HepG2 (cell line): ENCODE results near the gene ZDHHC18. TPM values are rescaled to one million over a fixed set of nuclear protein-coding genes. Genes with fewer than 3 reads are reported as not detected.

Experiments
- ASH2L ChIP-seq: fragments of 300-600, 200-600 bp; sonication (generic); IDR thresholded peaks from 2 replicates; pipeline ENCODE4 v1.7.0; 2017; ENCODE audit warnings: low read depth, mild to moderate bottlenecking, moderate library complexity, mixed read lengths, low read length; ENCODE audit not compliant: insufficient read length
- DR1 ChIP-seq: sonication (generic); formaldehyde crosslinking; IDR thresholded peaks from 2 replicates; pipeline ENCODE4 v1.8.0; 2021; ENCODE audit warnings: mild to moderate bottlenecking, missing genetic modification reagents, inconsistent platforms
- MED1 ChIP-seq: sonication (generic); formaldehyde crosslinking; IDR thresholded peaks from 2 replicates; pipeline ENCODE4 v1.4.0; 2020; ENCODE audit warnings: missing genetic modification reagents
- MTA1 ChIP-seq: sonication (generic); formaldehyde crosslinking; IDR thresholded peaks from 2 replicates; pipeline ENCODE4 v1.4.0; 2020; ENCODE audit warnings: missing genetic modification reagents, mild to moderate bottlenecking, borderline replicate concordance
- SCMH1 ChIP-seq: sonication (generic); formaldehyde crosslinking; IDR thresholded peaks from 2 replicates; pipeline ENCODE4 v1.9.0; 2021; ENCODE audit warnings: missing genetic modification reagents, mild to moderate bottlenecking, borderline replicate concordance
- SP140L ChIP-seq: sonication (generic); formaldehyde crosslinking; IDR thresholded peaks from 2 replicates; pipeline ENCODE4 v1.4.0; 2020; ENCODE audit warnings: missing genetic modification reagents, borderline replicate concordance
- ZMYM4 ChIP-seq: sonication (generic); formaldehyde crosslinking; IDR thresholded peaks from 2 replicates; pipeline ENCODE4 v1.8.1; 2023; ENCODE audit warnings: mild to moderate bottlenecking, missing genetic modification reagents
- ZNF253 ChIP-seq: sonication (generic); formaldehyde crosslinking; IDR thresholded peaks from 2 replicates; pipeline ENCODE4 v1.8.0; 2022; ENCODE audit warnings: mild to moderate bottlenecking, missing genetic modification reagents, borderline replicate concordance
- ZNF549 ChIP-seq: sonication (generic); formaldehyde crosslinking; IDR thresholded peaks from 2 replicates; pipeline ENCODE4 v1.5.0; 2020; ENCODE audit warnings: missing genetic modification reagents
- ZNF562 ChIP-seq: sonication (generic); formaldehyde crosslinking; IDR thresholded peaks from 2 replicates; pipeline ENCODE4 v1.8.0; 2022; ENCODE audit warnings: missing genetic modification reagents, borderline replicate concordance
- ZNF773 ChIP-seq: sonication (generic); formaldehyde crosslinking; IDR thresholded peaks from 2 replicates; pipeline ENCODE4 v1.4.0; 2020; ENCODE audit warnings: missing genetic modification reagents, borderline replicate concordance
- ZSCAN29 ChIP-seq: sonication (generic); formaldehyde crosslinking; conservative IDR thresholded peaks from 2 replicates; pipeline ENCODE4 v1.4.0; 2020; ENCODE audit warnings: mild to moderate bottlenecking, missing genetic modification reagents
- polyA plus RNA-seq, 8 experiments: library from polyadenylated mRNA; depleted of rRNA in 3 of 8; stranded (reverse) in 7 of 8; unstranded in 1 of 8; fragments of >200 nt; fragmentation: Illumina TruSeq in 4 of 8; extraction: Trizol in 4 of 8; gene quantifications; 2 replicates each; pipeline versions ENCODE4 v1.2.1 to v1.2.3, GENCODE V29; 2011 to 2016; ENCODE audit warnings: low read depth in 4 of 8, missing spikeins in 1 of 8, mixed read lengths in 1 of 8; ENCODE audit not compliant: insufficient read depth in 1 of 8
- total RNA-seq, 5 experiments: library from RNA; depleted of rRNA; stranded (reverse); fragments of >200 nt; fragmentation: Illumina TruSeq; extraction: Trizol; gene quantifications; 2 replicates each; pipeline ENCODE4 v1.2.3, GENCODE V29; 2016; ENCODE audit warnings: low read depth in 1 of 5
- TF ChIP-seq, protein P1 (sequence below): IDR thresholded peaks from 2 replicates; pipeline ENCODE4 v1.6.1; 2016; ENCODE audit warnings: mild to moderate bottlenecking
- TF ChIP-seq, protein P2 (sequence below), 2 experiments: fragments of 450-650 bp in 1 of 2; sonication (generic) in 1 of 2; formaldehyde crosslinking; IDR thresholded peaks; 2 replicates each; pipeline versions ENCODE4 v1.5.0 to v1.8.0; 2020 to 2022; ENCODE audit warnings: mild to moderate bottlenecking in 1 of 2, missing genetic modification reagents in 1 of 2
- TF ChIP-seq, protein P3 (sequence below): fragments of 450-650 bp; IDR thresholded peaks from 2 replicates; pipeline ENCODE4 v1.6.1; 2016
- TF ChIP-seq, protein P4 (sequence below): sonication (generic); formaldehyde crosslinking; IDR thresholded peaks from 2 replicates; pipeline ENCODE4 v1.5.0; 2020; ENCODE audit warnings: mild to moderate bottlenecking, missing genetic modification reagents
- TF ChIP-seq, protein P5 (sequence below): sonication (generic); formaldehyde crosslinking; IDR thresholded peaks from 2 replicates; pipeline ENCODE4 v1.8.0; 2022; ENCODE audit warnings: missing genetic modification reagents, low read depth, mild to moderate bottlenecking, borderline replicate concordance
- TF ChIP-seq, protein P6 (sequence below): sonication (generic); formaldehyde crosslinking; IDR thresholded peaks from 2 replicates; pipeline ENCODE4 v1.4.0; 2020; ENCODE audit warnings: missing genetic modification reagents, borderline replicate concordance

Gene ZDHHC18
- total and polyA plus RNA-seq, 2 of the 13 experiments (the other 11 are each of a cell fraction or from before 2014, with no cell fraction given), result 13.2 to 35.3 TPM

DNA sequence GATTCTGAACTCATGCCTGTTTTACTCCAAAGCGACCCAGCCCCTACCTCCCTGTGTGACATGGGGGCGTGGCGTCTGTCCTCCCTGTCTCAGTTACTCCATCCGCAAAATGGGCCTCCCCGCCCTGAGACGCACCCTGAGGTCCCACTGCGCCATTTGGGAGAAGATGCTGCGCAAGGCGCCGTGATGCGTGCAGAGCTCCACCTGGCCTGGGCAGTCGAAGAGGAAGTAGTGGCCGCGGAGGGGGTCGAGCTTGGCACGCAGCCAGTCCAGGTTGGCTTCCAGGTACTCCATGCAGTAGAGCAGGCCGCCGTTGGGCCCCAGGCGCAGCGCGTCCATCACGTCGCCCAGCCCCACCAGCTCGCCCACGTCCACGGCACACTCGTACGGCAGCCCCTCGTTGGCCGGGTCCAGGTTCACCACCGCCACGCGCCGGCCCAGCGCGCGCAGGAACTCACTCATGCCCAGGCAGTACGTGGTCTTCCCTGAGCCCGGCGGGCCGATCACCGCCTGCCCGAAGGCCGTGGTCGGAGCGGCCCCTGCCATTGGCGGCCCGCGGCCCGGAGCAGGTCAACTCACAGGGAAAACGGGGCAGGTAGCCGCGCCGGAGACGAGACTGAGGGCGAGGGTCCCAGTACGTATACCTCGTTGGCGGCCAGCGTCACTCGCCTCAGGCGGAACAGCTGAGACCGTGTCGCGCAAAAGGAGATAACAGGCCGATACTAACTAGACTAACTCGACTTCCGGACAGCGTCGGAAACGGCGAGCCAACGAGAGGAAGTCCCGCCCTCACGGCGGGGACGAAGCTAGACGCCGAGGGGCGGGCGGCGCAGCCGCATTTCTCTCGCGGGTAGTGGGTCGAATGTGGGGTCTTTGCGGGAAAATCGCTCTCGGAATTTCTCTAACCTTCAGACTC, 63.3 kb downstream of the ZDHHC18 start, which contains the start of gene GPN2 (continued):
- TF ChIP-seq SP140L (CRISPR knock-in tag) (no peak), ZNF253 (CRISPR knock-in tag) (peak; percentile 96; the same call in 1 of the 2 replicates), SCMH1 (CRISPR knock-in tag) (no peak), DR1 (peak; percentile 67), MTA1 (CRISPR knock-in tag) (peak; percentile 73; the same call in 1 of the 2 replicates), ZMYM4 (peak; percentile 78), MED1 (peak; percentile 59; the same call in 1 of the 2 replicates), ASH2L (peak; percentile 84), ZSCAN29 (CRISPR knock-in tag) (no peak), ZNF562 (CRISPR knock-in tag) (0 out of 2 replicates have a peak, but pooled peaks have one; percentile 65), ZNF773 (CRISPR knock-in tag) (peak; percentile 51; the same call in 1 of the 2 replicates), ZNF549 (CRISPR knock-in tag) (no peak)
- TF ChIP-seq, protein P1, sequence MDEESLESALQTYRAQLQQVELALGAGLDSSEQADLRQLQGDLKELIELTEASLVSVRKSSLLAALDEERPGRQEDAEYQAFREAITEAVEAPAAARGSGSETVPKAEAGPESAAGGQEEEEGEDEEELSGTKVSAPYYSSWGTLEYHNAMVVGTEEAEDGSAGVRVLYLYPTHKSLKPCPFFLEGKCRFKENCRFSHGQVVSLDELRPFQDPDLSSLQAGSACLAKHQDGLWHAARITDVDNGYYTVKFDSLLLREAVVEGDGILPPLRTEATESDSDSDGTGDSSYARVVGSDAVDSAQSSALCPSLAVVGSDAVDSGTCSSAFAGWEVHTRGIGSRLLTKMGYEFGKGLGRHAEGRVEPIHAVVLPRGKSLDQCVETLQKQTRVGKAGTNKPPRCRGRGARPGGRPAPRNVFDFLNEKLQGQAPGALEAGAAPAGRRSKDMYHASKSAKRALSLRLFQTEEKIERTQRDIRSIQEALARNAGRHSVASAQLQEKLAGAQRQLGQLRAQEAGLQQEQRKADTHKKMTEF, result peak; percentile 92
- TF ChIP-seq, protein P2, sequence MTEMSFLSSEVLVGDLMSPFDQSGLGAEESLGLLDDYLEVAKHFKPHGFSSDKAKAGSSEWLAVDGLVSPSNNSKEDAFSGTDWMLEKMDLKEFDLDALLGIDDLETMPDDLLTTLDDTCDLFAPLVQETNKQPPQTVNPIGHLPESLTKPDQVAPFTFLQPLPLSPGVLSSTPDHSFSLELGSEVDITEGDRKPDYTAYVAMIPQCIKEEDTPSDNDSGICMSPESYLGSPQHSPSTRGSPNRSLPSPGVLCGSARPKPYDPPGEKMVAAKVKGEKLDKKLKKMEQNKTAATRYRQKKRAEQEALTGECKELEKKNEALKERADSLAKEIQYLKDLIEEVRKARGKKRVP (CRISPR knock-in tag; IDR thresholded peaks at IDR 0.05), result peak in 1 of 2 experiments; percentile 76; a peak in 2 of 4 replicates
- TF ChIP-seq, protein P3, sequence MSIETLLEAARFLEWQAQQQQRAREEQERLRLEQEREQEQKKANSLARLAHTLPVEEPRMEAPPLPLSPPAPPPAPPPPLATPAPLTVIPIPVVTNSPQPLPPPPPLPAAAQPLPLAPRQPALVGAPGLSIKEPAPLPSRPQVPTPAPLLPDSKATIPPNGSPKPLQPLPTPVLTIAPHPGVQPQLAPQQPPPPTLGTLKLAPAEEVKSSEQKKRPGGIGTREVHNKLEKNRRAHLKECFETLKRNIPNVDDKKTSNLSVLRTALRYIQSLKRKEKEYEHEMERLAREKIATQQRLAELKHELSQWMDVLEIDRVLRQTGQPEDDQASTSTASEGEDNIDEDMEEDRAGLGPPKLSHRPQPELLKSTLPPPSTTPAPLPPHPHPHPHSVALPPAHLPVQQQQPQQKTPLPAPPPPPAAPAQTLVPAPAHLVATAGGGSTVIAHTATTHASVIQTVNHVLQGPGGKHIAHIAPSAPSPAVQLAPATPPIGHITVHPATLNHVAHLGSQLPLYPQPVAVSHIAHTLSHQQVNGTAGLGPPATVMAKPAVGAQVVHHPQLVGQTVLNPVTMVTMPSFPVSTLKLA, result no peak
- TF ChIP-seq, protein P4, sequence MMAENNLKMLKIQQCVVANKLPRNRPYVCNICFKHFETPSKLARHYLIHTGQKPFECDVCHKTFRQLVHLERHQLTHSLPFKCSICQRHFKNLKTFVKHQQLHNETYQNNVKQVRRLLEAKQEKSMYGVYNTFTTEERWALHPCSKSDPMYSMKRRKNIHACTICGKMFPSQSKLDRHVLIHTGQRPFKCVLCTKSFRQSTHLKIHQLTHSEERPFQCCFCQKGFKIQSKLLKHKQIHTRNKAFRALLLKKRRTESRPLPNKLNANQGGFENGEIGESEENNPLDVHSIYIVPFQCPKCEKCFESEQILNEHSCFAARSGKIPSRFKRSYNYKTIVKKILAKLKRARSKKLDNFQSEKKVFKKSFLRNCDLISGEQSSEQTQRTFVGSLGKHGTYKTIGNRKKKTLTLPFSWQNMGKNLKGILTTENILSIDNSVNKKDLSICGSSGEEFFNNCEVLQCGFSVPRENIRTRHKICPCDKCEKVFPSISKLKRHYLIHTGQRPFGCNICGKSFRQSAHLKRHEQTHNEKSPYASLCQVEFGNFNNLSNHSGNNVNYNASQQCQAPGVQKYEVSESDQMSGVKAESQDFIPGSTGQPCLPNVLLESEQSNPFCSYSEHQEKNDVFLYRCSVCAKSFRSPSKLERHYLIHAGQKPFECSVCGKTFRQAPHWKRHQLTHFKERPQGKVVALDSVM (CRISPR knock-in tag), result peak; percentile 49; the same call in 1 of the 2 replicates
- TF ChIP-seq, protein P5, sequence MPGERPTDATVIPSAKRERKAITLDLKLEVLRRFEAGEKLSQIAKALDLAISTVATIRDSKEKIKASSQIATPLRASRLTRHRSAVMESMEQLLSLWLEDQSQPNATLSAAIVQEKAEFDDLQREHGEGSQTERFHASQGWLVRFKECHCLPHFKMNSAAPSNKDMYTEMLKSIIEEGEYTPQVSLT (CRISPR knock-in tag), result no peak
- TF ChIP-seq, protein P6, sequence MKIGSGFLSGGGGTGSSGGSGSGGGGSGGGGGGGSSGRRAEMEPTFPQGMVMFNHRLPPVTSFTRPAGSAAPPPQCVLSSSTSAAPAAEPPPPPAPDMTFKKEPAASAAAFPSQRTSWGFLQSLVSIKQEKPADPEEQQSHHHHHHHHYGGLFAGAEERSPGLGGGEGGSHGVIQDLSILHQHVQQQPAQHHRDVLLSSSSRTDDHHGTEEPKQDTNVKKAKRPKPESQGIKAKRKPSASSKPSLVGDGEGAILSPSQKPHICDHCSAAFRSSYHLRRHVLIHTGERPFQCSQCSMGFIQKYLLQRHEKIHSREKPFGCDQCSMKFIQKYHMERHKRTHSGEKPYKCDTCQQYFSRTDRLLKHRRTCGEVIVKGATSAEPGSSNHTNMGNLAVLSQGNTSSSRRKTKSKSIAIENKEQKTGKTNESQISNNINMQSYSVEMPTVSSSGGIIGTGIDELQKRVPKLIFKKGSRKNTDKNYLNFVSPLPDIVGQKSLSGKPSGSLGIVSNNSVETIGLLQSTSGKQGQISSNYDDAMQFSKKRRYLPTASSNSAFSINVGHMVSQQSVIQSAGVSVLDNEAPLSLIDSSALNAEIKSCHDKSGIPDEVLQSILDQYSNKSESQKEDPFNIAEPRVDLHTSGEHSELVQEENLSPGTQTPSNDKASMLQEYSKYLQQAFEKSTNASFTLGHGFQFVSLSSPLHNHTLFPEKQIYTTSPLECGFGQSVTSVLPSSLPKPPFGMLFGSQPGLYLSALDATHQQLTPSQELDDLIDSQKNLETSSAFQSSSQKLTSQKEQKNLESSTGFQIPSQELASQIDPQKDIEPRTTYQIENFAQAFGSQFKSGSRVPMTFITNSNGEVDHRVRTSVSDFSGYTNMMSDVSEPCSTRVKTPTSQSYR (CRISPR knock-in tag), result 0 out of 2 replicates have a peak, but pooled peaks have one; percentile 4
